Loucy (cell line): Measurements from ENCODE around the gene ZFHX3.

Source experiments
- CTCF ChIP-seq: fragments of 200-600 bp; sonication (generic); conservative IDR thresholded peaks from 2 replicates; pipeline ENCODE4 v1.5.1; 2014; ENCODE audit warnings: mild to moderate bottlenecking, antibody characterized with exemption, low read length
- EZH2phosphoT487 ChIP-seq: fragments of 200-600 bp; IDR thresholded peaks from 2 replicates; pipeline ENCODE4 v1.6.1; 2018; ENCODE audit warnings: antibody characterized with exemption, mild to moderate bottlenecking, moderate library complexity, borderline replicate concordance

DNA sequence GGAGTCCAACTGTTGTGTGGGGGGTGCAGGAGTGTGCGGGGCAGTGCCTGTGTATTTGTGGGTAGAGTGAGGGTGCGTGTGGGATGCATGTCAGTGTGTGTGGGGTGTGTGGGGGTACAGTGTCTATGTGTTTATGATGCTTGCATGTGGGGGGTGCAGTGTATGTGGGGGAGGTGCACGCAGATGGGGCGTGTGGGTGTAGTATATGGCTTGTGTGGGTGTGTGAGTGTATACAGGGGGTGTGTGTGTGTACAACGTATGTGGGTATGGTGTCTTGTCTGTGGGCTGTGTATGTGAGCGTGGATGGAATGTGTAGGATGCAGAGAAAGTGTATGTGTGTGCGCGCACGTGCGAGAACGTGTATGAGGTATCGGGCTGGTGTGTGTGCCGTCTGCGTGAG lies 160.4 kb downstream of the ZFHX3 start:
- TF ChIP-seq CTCF (no peak), EZH2phosphoT487 (no peak)
